RCC 7860 (cell line): Measurements from ENCODE around the gene GTPBP3.

ENCODE experiments used
- DNase-seq: peaks from one replicate; pipeline ENCODE4 v3.0.0-alpha.2; 2015; ENCODE audit warnings: low spot score
- FAIRE-seq: peaks from 2 replicates; lab custom pipeline; 2012; peaks lifted over from hg19 to GRCh38; lab: Jason Lieb, UNC

Gene GTPBP3

GRCh38 chr19:17307876-17308377 lies 29.4 kb upstream of the GTPBP3 start:
- FAIRE-seq (no peak), DNase-seq (no peak)

DNA sequence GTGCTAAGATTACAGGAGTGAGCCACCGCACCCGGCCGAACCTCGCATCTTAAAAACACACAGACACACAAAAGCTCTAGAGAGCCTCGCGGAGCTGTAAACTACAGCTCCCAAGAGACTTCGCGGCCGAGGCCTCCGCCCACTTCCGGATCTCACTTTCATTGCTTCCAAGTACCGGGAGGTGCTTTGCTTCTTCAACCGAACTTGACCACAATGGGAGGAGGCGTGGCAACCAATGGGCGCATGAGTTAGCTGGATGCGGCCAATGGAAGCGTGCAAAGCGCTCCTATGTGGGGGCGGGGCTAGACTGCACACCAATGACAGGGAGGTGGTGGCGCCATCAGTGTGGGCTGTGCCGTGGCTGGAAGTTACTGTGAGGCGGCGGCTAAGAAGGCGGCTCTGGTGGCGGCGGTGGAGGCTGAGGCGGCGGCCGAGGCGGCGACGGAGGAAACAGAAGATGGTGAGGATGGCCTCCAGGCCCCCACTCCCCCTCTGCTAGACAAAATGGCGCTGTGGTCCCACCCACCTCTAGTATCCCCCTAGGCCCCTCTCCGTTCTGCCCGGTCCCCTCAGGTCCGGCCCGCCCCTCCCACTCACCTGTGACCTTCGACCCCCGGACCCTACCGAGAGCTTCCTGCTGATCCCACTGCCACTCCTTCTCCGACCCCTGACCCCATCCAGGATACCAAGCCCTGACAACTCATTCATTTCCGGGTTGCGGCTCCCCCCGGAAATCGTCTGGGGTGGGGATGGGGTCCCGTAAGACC lies 28.0 kb upstream of the GTPBP3 start, which contains the start of gene DDA1:
TSS of gene DDA1 (plus strand) at position 366 of the 767 bp plus-strand sequence. CDS start at position 458, 92 bp downstream.
- peak; percentile 95 for FAIRE-seq
- peak; percentile 99 for DNase-seq

DNA sequence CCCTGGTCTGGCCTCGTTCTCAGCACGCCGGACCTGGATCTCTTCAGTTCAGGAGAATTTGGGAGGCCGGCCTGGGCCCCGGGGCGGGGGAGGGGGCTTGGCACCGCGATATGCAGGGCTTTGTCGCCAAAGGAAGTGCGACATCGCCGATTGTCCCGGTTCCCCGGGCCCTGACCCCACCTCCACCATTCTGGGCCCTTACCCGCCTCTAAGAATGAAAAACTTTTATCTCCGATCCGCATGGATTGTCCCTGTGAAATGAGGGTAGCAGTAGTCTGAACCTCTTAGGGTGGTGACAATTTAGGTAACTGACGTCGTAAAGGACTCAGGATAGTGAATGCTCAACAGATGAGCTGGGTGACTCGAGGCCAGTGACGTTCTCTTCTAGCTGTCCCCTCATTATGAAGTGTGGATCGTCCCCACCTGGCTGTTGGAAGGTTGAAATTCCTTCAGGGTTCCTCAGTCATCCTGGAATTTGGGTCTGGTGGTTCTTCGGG lies 27.3 kb upstream of the GTPBP3 start:
- DNase-seq (no peak), FAIRE-seq (no peak)

DNA sequence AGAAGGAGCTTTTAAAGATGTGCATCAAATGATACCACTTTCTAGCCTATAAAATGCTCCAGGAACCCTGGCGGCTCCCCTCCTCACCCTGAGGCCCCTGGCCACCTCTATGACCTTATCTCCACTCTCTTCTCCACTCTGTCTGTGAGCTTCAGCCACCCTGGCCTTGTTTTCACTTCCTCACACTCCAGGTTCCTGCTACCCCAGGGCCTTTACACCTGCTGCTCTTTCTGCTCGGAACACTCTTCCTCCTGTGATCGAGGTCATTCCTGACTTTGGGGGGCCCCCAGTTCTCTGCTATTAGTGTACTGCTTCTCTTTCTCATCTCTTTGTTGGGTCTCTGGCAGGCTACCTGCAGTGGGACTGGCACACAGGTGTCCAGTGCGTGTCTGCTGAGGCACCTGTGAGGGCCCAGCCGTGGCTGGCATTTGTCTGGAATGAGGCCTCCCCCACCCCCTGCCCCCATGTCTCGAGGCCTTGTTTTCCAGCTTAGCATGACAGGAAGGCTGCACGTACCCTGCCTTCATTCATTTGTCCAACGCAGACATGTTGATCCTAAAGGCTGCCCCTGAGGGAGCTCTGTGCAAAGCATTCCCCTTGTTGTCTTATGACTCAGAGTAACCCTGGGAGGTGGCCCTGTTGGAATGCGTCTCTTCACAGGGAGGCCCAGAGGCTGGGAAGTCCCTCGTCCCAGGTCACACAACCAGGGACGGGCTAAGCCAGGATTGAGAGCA lies 25.7 kb upstream of the GTPBP3 start:
- FAIRE-seq (peak; percentile 77), DNase-seq (peak; percentile 85)

DNA sequence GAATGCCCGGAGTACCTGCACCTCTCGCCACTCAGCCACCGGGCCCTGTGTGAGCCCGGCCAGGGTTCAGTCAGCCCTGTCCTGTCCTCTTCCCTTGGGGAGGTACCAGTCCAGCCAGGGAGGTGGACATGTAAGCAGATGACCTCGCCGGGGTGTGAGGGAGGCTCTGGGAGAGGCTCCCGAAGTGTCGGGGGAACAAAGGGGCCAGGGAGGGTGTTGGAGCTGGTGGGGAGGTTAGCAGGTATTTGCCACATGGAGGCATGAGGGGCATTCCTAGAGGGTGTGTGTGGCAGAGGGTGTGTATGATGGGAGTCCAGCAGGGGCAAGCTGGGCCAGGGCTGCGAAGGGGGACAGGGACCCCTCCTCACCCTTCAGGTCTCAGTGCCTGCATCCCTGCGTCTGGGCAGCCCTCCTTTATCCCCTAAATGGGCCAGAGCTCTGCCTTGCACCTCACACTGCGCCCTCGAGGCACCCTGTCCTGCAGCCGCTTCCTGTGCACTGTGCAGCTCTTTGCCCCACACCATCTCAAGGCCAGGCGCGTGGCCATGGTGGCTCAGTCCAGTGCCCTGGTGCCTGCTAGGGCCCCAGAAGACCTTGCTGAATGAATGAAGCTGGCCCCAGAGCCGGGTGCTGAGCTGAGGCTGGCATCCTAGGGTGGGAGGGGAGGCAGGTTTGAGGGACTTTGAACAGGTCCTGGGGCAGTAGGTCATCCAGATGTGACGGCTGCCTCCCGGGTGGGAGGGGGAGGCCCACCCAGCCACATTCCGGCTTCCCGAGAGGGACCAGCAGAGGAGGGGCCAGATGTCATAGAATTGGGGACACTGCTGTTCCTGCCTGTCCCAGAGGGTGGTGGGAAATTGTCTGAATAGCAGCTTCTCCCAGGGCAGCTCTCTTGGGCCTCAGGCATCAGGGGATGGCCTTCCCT lies 24.9 kb upstream of the GTPBP3 start:
- FAIRE-seq (no peak), DNase-seq (no peak)

GRCh38 chr19:17314007-17314593 lies 23.3 kb upstream of the GTPBP3 start:
- DNase-seq, result no peak
- no peak for FAIRE-seq

DNA sequence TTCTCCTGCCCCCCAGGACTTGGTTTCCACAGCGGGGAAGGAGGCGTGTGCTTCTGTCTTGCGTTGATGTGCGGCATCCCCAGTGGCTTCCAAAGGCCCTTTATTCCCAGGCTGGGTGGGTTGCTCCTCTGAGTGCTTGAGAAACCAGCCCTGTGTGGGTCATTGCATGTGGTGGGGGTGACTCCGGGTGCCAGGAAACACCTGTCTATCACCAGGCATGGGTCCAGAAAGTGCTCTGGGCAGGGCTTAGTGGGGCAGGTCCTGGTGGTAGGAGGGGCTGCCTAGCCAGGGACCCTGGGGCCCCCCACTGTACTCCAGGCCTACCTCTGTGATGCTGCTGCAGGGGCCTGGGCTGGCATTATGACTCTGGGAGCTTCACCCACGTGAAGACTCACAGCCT lies 18.4 kb upstream of the GTPBP3 start:
- FAIRE-seq (no peak), DNase-seq (no peak)

- FAIRE-seq (no peak), DNase-seq (no peak)
These were observed 17.7 kb upstream of the GTPBP3 start for GRCh38 chr19:17319473-17320238.

DNA sequence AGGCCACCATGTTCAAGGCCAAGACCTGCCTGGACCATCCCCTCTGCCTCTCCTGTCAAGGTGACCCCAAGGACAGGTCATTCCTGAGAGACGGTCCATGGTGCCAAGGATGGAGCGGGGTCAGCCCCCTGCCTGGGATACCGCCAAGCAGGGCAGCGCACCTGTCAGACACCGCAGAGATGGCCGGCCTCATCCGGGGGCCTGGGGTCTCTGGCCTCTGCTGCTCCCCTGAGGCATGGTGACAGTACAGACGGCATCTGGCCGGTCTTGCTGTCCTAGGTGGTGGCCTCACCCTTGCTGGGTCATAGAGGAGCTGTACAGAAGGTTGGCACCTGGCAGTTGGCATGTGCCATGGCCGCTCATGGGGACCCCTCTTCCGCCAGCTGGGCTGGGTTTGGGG lies 16.9 kb upstream of the GTPBP3 start:
- FAIRE-seq, result no peak

GRCh38 chr19:17321655-17322489 lies 15.5 kb upstream of the GTPBP3 start:
- DNase-seq (no peak), FAIRE-seq (no peak)

More for the DNA sequence above, 16.9 kb upstream of the GTPBP3 start:
- no peak for DNase-seq

- DNase-seq, result no peak
These were observed 14.5 kb upstream of the GTPBP3 start for GRCh38 chr19:17322854-17323253.

GRCh38 chr19:17323300-17323963 lies 13.9 kb upstream of the GTPBP3 start:
- no peak for FAIRE-seq

More at GRCh38 chr19:17322854-17323253, 14.5 kb upstream of the GTPBP3 start:
- no peak for FAIRE-seq

DNA sequence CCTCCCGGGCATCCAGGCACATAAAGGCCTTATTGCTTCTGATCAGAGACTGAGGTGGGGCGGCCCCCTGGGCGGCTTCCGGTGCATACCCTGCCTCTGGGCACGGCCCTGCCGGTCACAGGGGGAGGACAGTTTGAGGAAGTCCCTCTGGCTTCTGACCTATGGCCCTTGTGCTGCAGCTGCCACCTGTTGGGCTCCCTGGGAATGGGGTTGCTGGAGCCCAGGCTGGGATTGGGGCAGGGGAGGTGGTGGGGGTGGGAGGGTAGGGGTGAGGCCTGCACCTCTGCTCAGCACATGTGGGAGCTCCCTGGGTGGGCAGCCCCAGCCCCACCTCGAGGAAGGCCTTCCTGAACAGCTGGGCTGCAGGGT lies 13.4 kb upstream of the GTPBP3 start:
- DNase-seq, result no peak
- no peak for FAIRE-seq

More at GRCh38 chr19:17323300-17323963, 13.9 kb upstream of the GTPBP3 start:
- no peak for DNase-seq

- DNase-seq (no peak), FAIRE-seq (no peak)
These were observed 12.8 kb upstream of the GTPBP3 start for GRCh38 chr19:17324357-17325114.

- no peak for FAIRE-seq
- no peak for DNase-seq
These were observed 12.2 kb upstream of the GTPBP3 start for GRCh38 chr19:17325133-17325532.

DNA sequence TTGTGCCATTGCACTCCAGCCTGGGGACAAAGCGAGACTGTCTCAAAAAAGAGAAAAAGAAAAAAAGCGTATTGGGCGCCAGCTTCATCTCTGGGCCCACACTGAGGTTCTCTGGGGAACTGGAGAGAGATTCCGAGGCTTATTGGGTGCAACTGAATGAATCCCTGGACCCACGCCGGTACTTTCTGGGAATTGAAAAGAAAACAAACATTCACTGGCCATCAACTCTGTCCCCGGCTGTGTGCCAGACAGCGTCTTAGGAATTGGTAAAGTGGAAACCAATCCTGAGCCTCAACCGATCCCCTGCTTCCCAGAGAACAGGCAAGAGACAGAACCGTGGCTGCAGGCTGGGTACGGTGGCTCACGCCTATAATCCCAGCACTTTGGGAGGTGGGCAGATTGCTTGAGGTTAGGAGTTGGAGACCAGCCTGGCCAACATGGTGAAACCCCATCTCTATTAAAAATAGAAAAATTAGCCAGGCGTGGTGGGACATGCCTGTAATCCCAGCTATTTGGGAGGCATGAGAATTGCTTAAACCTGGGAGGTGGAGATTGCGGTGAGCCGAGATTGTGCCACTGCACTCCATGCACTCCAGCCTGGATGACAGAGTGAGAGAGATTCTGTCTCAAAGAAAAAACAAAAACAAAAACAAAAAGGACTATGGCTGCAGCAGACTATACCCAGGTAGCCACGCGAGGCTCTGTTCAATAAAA lies 11.3 kb upstream of the GTPBP3 start:
- FAIRE-seq (no peak), DNase-seq (no peak)

- no peak for DNase-seq
- FAIRE-seq, result no peak
These were observed 10.8 kb upstream of the GTPBP3 start for GRCh38 chr19:17326595-17326966.
